Right lobe of liver (tissue), 6 donors: ENCODE data around the gene DAD1. TPM values are rescaled to one million over a fixed set of nuclear protein-coding genes. Genes with fewer than 3 reads are reported as not detected.

Experiments used
- ATAC-seq, 4 donors: fragments of 200-7000 bp; cut with Tn5 transposase; one replicate each; pipeline ENCODE4 v1.9.1; 2020; ENCODE audit warnings: mild to moderate bottlenecking in 4 of 4, moderate library complexity in 4 of 4
- DNase-seq, 3 donors: peaks; one replicate each; pipeline ENCODE4 v3.0.0-alpha.2; 2020
- H3K27ac ChIP-seq, 3 donors: fragments of 200-600 bp; one replicate each; pipeline ENCODE4 v1.8.0; 2022
- H3K27me3 ChIP-seq, 2 donors: fragments of 200-600 bp; one replicate each; pipeline ENCODE4 v1.8.0; 2022
- H3K36me3 ChIP-seq, 4 donors: fragments of 200-600 bp; sonication (generic) in 1 of 4; one replicate each; pipeline versions ENCODE4 v1.5.1 to v1.8.0; 2017 to 2022; ENCODE audit warnings: control low read depth in 1 of 4
- H3K4me1 ChIP-seq, 4 donors: fragments of 200-600 bp; sonication (generic) in 1 of 4; one replicate each; pipeline versions ENCODE4 v1.5.1 to v1.8.0; 2017 to 2022; ENCODE audit warnings: control low read depth in 1 of 4
- H3K4me3 ChIP-seq, 3 donors: fragments of 200-600 bp; one replicate each; pipeline ENCODE4 v1.8.0; 2022
- H3K9me3 ChIP-seq, 4 donors: fragments of 200-600 bp; sonication (generic) in 1 of 4; one replicate each; pipeline versions ENCODE4 v1.5.1 to v1.8.0; 2017 to 2022; ENCODE audit warnings: control low read depth in 1 of 4
- CTCF ChIP-seq, 4 donors: fragments of 200-600 bp in 3 of 4; fragments of 450-650 bp in 1 of 4; IDR thresholded peaks; one replicate each; pipeline versions ENCODE4 v1.5.1 to v1.8.0; 2016 to 2022; ENCODE audit warnings: antibody characterized with exemption in 4 of 4, mild to moderate bottlenecking in 2 of 4
- POLR2A ChIP-seq: fragments of 450-650 bp; IDR thresholded peaks from one replicate; pipeline ENCODE4 v1.6.1; 2017; ENCODE audit warnings: antibody characterized with exemption, mild to moderate bottlenecking
- WGBS: methylation state at CpG from one replicate; pipeline ENCODE4 v1.1.6; 2018; ENCODE audit warnings: low coverage, low lambda C conversion rate; ENCODE audit not compliant: insufficient coverage; ENCODE audit errors: missing lambda C conversion rate; 5-methylcytosine and 5-hydroxymethylcytosine counted together
- intact Hi-C, 2 donors: fragments of 100-400 bp; cut with DNase I; formaldehyde crosslinking; loops; one replicate each; pipeline versions ENCODE4 v1.11.2 to v1.14.1; 2022
- total RNA-seq, 6 experiments: library from RNA; depleted of rRNA in 2 of 6; stranded (reverse); fragments of >200 nt in 2 of 6; fragmentation: NEBNext Ultra II Directional in 3 of 6; extraction: Animal tissue kit (Norgen Biotek cat#: 25700) in 3 of 6; gene quantifications; one replicate each; pipeline versions ENCODE4 v1.1.0 to v1.2.4, GENCODE V29; 2016 to 2023
- donor health status: DM: no; HTN: yes; CAD: no.
- donor health status: DM: no; HTN: no; CAD: no.
- donor health status: DM: no; HTN: no; CAD: no.
- donor health status: DM: no; HTN: yes; CAD: no.
- donor health status: DM: no; HTN: yes; CAD: no.

Gene DAD1
- total RNA-seq, 6 experiments from 2014 or later: 107 to 249 (median 133) TPM

- H3K27me3 ChIP-seq: no peaks in the 10 kb centered on the region
- H3K27ac ChIP-seq: peak within 1 kb of the TSS; percentile 86 to 94 (median 92)
- ATAC-seq: peak; percentile 97 to 98 (median 98)
- TF ChIP-seq POLR2A (peak; percentile 68), CTCF (IDR thresholded peaks at IDR 0.05) (no peak)
- no peaks in the 10 kb centered on the region for H3K9me3 ChIP-seq
- WGBS: 0% methylated on average over 12 of the region's 49 CpGs
- peak; percentile 88 to 92 (median 90) for DNase-seq
- intact Hi-C loops: no loop called here
- peaks cover 0 to 19% (median 8%) of the 10 kb centered on the region in 4 donors for H3K36me3 ChIP-seq
- peak within 1 kb of the TSS; percentile 73 to 96 (median 85) for H3K4me3 ChIP-seq
- H3K4me1 ChIP-seq: peaks cover 0 to 20% (median 4%) of the 10 kb centered on the region in 4 donors
Observed at GRCh38 chr14:22598099-22598895, 9.3 kb upstream of the DAD1 start, which contains the start of gene ABHD4. Gene ABHD4 (plus strand): TSS chr14:22598300. CDS start chr14:22598307, 7 bp downstream.

- peak overlapping the region; percentile 86 to 94 (median 92) for H3K27ac ChIP-seq
- intact Hi-C loops: no loop called here
- 2% methylated on average over 7 of the region's 9 CpGs for WGBS
Observed at GRCh38 chr14:22597771-22598098, 8.7 kb upstream of the DAD1 start.

GRCh38 chr14:22597265-22597664 is 8.2 kb upstream of the DAD1 start:
- no peak for TF ChIP-seq CTCF (IDR thresholded peaks at IDR 0.05)
- intact Hi-C loops: no loop called here
- WGBS: 76% methylated on average over 4 of the region's 6 CpGs
- ATAC-seq (no peak), DNase-seq (no peak)
- Histone ChIP-seq H3K27ac (no peak overlapping the region), H3K36me3 (peaks cover 0 to 9% (median 4%) of the 10 kb centered on the region in 4 donors), H3K27me3 (no peaks in the 10 kb centered on the region), H3K9me3 (no peaks in the 10 kb centered on the region), H3K4me3 (peak overlapping the region in 1 of 3 donors; percentile 96), H3K4me1 (peaks cover 0 to 20% (median 4%) of the 10 kb centered on the region in 4 donors)

More at GRCh38 chr14:22597771-22598098, 8.7 kb upstream of the DAD1 start:
- DNase-seq: no peak
- Histone ChIP-seq H3K9me3 (no peaks in the 10 kb centered on the region), H3K4me3 (peak overlapping the region; percentile 73 to 96 (median 85)), H3K36me3 (peaks cover 0 to 14% (median 6%) of the 10 kb centered on the region in 4 donors), H3K27me3 (no peaks in the 10 kb centered on the region), H3K4me1 (peaks cover 0 to 20% (median 4%) of the 10 kb centered on the region in 4 donors)
- ATAC-seq: peak in 3 of 4 donors; percentile 4 to 17 (median 10)
- TF ChIP-seq POLR2A (no peak), CTCF (IDR thresholded peaks at IDR 0.05) (no peak)

- DNase-seq: no peak
- Histone ChIP-seq H3K27me3 (no peaks in the 10 kb centered on the region), H3K4me3 (no peak overlapping the region), H3K36me3 (peaks cover 0 to under 1% (median under 1%) of the 10 kb centered on the region in 4 donors), H3K4me1 (peaks cover 0 to 20% (median 4%) of the 10 kb centered on the region in 4 donors), H3K9me3 (no peaks in the 10 kb centered on the region), H3K27ac (no peak overlapping the region)
- TF ChIP-seq POLR2A (no peak), CTCF (IDR thresholded peaks at IDR 0.05) (no peak)
- intact Hi-C loops: no loop called here
- 93% methylated on average over 2 of the region's 3 CpGs for WGBS
- no peak for ATAC-seq
Observed at GRCh38 chr14:22596354-22596879, 7.4 kb upstream of the DAD1 start.
